Inflammatory macrophage (primary cell): ENCODE data around the gene KIAA1755.
"Not testable (repeated sequence)": the region's sequence is repeated elsewhere in the genome, so short reads cannot be mapped to it uniquely, and the experiment has no call there.

Experiments
- DNase-seq, 2 donors: peaks; one replicate each; pipeline ENCODE4 v3.0.0-alpha.2; 2020 to 2022

Gene KIAA1755

DNA sequence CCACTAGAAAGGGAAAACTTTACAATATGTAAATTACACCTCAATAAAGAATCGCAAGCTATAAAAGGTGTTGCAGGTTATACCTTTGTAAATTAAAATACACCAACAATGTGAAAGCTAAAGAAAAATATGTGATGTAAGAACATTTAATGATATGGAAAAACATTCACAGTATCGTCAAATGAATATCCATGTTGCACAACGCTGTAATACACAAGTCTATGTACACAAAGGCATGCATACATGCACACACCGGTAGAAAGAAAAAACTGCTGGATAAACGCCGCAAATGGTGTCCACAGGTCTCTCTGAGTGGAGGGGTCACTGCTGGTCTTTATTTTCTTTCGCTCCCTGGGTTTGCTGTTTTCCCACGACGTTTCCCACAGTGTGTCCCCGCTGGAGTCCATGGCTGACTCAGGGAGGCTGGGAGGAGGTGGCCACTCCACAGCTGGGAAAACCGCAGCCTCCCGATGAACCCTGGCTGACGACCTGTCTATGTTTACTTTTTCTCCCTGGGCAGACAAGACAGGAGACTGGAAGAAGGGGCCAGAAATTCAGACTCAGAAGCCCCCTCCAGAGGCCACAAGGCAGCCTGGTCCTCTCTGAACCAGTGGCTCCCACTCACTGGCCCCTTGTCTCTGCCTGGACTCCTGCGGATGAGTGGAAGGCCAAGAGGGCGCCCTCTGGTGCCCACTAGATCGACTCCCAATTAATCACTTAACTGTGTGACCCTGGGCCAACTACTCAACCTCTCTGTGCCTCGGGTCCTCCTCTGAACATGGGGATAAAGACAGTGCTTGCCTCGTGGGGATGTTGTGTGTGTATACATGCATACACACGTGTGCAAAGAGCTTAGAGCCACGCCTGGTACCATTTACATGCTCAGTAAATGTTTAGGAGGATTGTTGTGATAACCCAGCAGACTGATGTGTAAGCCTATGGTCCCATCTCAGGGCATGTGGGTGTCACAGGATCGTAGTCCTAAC, 30.6 kb upstream of the KIAA1755 start:
- DNase-seq, result peak in 1 of 2 donors; percentile 35

DNA sequence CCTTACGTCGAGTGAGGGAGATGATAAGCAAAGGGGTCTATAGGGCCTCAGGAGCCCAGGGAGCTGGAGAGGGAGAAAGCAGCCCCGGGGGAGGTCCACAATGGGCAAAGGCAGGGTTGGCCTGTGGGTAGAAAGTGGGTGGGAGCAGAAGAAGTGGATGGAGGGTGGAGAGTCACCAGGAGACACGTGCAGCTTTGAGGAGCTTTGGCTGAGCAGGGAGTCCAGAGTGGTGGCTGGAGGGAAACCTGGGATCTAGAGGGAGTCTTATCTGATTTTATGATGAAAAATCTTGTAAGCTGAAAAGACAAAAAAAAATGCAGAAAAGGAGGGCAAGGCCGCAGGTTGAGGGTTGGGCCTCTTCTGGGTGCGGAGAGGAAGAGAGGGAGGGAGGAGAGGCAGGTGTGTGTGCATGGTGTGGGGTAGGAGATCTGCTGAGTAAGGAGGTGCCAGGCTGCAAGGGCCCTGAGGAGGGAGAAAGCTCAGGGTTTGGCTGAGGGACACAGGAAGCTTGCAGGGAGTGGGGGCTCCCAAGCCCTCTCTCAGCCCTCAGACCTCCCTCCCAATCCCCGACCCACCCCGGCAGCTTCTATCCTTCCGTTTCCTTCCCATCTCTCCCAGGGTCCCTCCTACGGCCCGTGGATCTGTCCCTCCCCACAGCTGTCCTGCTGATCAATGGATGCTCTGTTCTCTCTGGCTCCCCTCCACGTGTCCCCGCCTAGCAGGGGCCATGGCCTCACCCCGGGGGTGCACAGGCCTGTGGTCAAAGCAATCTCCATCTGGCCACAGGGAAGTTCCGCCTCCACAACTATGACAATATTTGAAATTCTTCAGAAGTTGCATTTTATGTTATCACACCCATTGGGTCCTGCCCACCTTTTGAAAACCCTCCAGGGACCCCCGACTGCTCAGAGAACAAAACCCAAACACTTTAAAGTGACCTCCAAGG, 26.3 kb upstream of the KIAA1755 start:
- peak; percentile 66 to 79 for DNase-seq

DNA sequence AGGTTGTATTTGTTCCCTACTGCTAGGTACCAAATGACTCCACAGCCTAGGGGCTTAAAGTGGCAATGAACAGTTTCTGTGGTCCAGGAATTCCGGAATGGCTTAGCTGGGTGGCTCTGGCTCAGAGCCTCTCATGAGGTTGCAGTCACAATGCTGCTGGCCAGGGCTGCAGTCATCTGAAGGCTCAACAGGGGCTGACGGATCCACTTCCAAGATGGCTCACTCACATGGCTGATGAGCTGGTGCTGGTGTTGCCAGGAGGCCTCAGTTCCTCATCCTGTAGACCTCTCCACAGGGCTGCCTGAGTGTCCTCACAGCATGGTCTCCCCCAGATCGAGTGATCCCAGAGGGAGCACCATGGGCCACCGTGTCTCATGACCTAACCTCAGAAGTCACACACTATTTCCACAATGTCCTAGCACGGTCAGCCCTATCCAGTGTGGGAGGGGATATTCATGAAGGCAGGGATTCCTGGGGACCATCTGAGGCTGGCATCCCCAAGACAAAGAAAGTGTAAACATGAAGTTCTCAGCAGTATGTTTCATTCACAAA, 24.4 kb upstream of the KIAA1755 start:
- no peak for DNase-seq

DNA sequence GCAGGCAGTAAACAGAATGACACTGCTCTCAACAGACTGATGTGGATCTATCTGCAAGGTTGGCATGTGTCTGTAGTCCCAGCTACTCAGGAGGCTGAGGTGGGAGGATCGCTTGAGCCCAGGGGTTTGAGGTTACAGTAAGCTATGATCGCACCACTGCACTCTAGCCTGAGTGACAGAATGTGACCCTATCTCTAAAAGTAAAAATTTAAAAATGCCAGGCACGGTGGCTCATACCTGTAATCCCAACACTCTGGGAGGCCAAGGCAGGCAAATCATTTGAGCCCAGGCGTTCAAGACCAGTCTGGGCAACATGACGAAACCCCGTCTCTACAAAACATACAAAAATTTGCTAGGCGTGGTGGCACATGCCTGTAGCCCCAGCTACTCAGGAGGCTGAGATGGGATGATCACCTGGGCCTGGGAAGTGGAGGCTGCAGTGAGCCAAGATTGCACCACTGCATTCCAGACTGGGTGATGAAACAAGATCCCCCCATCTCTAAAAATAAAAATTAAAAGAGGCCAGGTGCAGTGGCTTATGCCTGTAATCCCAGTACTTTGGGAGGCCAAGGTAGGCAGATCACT, 23.6 kb upstream of the KIAA1755 start:
- not testable (repeated sequence) for DNase-seq

DNA sequence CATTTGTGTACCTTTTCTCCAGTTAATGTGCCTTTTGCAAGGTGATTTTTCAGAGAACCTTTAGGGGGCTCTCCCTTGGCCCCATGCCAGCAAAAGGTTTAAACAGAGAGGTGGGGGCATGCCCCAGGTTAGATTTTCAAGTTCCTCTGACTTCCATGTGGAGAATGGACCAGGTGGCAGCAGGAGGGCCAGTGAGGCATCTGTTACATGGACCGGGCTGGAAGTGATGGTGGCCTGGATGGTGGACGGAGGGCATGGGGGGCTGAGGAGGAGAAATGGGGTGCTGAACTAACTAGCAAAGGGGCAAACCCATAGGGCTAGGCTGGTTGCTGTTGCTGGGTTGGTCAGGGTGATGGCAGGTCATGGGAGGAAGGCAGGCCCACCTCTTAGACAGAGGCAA, 22.7 kb upstream of the KIAA1755 start:
- no peak for DNase-seq

DNA sequence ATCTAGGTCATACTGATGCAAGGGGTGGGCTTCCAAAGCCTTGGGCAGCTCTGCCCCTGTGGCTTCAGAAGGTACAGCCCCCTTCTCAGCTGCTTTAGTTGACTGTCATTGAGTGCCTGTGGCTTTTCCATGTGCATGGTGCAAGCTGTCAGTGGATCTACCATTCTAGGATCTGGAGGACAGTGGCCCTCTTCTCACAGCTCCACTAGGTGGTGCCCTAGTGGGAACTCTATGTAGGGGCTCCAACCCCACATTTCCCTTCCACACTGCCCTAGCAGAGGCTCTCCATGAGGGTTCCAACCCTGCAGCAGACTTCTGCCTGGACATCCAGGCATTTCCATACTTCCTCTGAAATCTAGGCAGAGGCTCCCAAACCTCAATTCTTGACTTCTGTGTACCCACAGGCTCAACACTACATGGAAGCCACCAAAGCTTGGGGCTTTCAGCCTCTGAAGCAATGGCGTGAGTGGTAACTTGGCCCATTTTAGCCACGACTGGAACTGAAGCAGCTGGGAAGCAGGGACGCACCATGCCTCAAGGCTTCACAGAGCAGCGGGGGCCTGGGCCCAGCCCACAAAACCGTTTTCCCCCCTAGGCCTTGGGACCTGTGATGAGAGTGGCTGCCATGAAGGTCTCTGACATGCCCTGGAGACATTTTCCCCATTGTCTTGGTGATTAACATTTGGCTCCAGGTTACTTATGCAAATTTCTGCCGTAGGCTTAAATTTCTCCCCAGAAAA, 20.8 kb upstream of the KIAA1755 start:
- DNase-seq, result not testable (repeated sequence)

DNA sequence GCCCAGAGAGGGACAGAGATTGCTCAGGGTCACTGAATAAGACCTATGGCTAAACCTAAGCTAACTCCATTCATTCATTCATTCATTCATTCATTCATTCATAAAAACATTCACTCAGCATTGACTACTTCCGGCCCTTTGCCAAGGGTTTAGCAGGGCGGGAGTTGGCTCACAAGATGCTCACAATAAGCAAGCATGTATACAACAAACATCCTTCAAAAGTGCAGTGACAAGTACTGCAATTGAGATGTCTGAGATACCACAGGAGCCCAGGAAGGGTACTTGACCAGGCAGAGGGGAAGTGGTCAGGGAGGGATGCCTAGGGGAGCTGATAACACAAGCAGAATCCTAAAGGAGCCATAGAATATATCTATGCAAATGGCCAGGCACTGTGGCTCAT, 18.2 kb upstream of the KIAA1755 start:
- no peak for DNase-seq

DNA sequence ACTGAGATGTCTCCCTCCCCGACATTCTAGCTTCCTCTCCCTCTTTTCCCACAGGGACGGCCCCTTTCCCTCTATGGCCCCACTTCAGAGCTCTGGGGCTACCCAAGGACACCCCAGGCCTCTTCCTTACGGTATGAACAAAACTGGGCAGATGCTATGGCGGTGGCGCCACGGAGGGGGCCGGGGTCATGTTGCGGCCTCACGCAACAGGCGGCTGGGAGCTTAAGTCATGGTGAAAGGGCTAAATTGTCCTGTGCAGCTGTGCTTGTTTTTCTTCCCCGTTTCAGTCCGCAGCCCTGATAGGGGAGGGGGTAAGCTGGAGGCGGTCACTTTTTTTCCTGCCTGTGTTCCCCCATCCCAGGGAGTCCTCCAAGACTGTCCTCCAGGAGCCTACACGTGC, 17.6 kb upstream of the KIAA1755 start:
- DNase-seq, result no peak

DNA sequence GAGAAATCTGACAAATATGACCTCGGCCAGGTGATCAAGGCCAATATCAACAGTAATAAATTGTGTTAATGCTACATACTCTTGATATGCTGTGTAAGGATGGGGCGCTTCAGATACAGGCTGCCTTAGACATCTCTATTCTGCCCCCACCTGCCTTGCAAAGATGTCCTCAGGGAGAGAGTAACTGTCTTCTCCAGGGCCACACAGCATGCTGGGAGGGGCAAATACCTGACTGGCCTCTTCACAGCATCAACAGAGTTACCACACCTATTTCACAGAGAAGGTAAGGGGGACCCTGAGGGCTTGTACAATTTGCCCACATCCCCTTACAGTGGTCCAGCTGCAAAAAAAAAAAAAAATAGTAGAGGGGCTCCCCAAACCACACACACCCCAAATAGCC, 17.2 kb upstream of the KIAA1755 start:
- no peak for DNase-seq

DNA sequence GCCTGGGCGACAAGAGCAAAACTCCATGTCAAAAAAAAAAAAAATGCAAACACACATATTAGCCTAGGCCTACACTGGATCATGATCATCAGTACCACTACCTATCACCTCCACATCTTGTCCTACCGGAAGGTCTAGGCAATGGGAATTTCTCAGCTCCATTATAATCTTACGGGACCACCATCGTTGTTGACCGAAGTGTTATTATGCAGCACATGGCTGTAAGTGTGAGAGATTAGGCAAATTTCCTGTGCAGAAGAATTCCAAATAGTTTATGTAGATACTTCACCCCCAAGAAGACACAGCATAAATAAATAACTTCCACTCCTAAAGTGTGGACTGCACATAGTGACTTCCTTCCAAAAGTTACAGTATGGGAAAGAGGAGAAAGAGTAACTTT, 16.8 kb upstream of the KIAA1755 start:
- DNase-seq, result no peak

DNA sequence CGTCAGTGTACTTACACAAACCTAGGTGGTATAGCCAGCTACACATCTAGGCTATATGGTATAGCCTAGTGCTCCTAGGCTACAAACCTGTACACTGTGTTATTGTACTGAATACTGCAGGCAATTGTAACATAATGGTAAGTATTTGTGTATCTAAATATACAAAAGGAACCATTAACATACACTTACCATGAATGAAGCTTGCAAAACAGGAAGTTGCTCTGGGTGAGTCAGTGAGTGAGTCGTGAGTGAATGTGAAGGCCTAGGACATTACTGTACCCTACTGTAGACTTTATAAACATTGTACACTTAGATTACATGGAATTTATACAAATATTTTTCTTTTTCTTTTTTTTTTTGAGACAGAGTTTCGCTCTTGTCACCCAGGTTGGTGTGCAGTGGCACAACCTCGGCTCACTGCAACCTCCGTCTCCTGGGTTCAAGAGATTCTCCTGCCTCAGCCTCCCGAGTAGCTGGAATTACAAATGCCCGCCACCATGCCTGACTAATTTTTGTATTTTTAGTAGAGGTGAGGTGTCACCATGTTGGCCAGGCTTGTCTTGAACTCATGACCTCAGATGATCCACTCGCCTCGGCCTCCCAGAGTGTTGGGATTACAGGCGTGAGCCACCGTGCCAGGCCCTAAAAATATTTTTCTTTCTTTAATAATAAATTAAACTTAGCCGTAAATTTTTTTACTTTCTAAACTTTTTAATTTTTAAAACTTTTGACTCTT, 15.4 kb upstream of the KIAA1755 start:
- peak; percentile 82 to 84 for DNase-seq

DNA sequence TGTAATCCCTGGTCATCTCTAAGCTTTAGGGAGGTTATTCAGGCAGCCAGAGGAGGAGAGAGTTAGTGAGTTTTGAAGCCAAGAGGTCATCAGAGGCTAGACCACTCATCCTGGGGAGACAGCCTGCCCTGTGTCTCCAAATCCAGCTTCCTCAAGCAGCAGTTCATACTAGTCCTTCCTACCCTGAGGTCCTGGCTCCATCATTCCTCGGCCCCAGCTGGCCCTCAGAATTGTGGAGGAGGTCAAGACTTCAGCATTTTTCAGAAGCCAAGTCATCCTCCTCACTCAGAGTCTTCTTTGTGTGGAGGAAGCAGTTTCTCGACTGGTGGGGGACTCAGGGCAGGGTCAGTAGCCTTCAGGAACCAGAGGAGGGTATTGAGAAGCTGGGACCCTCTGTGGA, 12.4 kb upstream of the KIAA1755 start:
- no peak for DNase-seq

DNA sequence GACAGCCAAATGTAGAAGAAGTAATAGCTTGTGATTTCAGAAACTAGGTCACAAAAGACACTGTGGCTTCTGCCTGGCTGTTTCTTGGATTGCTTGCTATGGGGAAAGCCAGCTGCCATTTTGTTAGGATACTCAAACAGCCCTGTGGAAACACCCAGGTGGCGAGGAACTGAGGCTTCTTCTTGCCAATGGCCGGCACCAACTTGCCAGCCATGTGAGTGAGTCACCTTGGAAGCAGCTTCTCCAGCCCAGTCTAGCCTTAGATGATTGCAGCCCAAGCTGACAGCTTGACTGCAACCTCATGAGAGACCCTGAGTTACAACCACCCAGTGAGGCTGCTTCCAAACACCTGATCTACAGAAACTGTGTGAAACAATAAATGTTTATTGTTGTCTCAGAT, 11.9 kb upstream of the KIAA1755 start:
- DNase-seq, result no peak

DNA sequence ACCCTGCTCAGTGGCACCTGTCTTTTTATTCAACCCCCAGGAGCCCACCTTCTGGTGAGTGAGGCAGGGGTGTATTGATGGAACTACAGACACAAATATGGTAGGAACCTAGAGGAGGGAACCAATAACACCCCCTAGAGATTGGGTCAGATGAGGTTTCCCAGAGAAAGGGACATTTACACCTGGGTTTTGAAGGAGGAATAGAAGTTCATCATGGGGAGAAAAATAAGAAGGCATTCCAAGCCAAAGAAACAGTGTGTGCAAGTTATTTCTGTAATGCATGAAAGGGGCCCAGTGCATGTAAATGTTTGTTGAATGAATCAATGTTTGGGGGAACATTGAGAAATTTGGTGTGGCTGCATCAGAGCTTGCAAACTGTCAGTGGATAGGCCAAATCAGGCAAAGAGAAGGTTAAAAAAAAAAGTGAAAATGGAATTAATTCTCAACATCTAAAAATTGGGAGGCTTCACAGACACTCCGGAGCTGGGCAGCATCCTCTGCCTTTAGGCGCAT, 11.1 kb upstream of the KIAA1755 start:
- no peak for DNase-seq

DNA sequence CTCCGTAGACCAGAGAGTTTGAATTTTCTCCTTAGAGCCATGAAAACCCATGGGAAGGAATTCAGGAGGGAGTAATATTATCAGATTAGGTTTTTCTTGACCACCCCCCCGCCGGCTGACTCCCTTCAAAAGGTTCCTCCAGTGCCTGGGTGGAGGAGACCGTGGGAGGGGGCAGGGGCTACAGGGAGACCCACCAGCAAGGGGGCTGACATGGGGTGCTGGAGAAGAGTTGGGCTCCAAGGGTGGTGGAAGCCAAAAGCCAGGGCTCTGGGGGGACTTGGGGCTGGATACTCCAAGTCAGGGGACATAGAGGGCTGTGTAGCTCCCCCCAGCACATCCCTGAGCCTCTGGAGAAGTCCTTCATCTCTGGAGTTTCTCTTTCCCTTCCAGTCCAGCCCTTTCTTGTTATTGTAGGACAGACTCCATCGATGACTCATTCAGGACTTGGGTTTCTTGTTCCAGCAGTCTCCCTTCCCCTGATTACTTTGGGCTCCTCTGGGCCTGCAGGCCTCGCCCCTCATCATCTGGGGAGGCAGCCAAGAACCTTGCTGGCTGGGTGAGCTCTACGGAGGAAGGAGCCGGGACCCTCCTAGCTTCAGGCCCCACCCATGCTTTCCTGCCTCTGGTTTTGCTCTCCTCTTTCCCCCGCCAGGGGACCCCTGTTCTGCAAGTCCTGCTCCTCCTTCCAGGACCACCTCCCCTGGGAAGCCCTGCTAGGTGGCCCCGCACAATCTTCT, 10.5 kb upstream of the KIAA1755 start:
- DNase-seq, result no peak

DNA sequence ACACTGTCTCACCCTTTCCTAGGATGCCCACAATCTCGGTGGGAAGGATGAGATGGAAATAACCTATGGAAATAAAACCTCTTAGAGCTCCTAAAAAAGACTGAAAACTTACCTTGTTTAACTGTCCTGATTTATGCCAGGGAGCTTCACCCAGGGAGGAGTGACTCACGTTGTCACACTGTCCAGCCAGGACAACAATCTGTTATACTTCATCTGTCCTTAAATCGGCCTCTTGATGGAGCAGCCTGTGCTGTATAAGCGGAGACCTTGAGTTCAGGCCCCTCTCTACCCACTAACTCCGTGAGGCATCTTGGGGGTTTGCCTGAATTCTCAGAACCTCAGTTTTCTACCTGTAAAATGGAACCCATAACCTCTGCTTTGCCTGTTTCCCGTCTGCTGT, 9.2 kb upstream of the KIAA1755 start:
- no peak for DNase-seq

DNA sequence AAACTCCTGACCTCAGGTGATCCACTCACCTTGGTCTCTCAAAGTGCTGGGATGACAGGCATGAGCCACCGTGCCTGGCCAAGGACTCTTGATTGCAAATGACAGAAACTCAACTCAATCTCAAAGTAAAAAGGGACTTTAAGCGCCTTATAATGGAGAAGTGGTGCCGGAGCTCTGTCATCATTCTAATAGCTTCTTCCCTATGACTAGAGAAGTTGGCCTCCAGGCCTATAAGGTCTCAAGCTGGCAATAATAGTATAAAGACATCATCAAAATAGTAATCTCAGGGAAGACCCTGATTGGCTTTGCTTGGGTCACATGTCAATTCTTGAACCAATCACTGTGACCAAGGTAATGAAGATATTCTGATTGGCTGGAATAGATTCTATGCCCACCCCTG, 8.5 kb upstream of the KIAA1755 start:
- DNase-seq, result peak; percentile 71 to 73

DNA sequence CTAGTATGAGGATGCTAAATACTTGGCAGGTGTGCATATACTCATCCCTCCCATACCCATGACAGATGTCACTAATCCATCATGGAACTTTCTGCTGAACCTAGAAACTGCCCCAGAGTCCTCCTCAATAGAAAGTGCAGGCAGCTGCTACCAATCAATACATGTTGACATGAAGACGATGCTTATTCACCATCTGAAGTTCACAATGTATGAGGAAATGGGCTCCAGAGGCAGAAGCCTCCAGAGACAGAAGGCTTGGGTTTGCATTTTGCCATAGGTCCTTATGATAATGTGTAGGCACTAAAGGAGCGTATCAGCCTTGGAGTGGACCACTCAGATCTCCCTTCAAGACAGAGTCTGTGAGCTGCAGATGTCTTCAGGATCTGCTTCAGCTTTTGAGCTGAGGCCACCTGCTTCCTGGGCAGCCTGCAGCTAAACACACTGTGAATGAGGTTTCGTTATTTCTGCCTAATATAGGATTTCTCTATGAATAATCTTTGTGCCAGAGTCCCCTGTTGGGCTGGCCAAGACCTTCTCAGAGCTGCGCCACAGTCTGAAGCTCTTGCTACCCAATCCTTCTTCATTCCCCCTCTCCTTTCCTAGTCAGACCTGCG, 7.5 kb upstream of the KIAA1755 start:
- no peak for DNase-seq

DNA sequence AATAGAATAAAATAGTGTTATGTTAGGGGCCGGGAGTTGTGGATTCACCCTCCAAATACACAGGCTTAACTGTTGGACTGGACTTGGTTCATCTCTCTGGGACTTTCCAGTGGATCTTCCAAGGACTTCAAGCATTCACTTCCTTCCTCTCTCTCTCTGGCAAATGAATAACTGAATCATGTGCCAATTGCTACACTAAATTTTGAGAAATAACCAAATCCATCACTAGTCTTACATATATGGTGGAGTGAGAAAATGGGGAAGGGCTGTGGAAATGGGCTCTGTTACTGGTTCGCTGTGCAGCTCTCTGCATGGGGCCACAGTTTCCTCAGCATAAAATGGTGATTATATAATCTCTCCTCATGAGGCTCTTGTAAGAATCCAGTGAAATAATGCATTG, 6.8 kb upstream of the KIAA1755 start:
- DNase-seq, result peak; percentile 85 to 92

DNA sequence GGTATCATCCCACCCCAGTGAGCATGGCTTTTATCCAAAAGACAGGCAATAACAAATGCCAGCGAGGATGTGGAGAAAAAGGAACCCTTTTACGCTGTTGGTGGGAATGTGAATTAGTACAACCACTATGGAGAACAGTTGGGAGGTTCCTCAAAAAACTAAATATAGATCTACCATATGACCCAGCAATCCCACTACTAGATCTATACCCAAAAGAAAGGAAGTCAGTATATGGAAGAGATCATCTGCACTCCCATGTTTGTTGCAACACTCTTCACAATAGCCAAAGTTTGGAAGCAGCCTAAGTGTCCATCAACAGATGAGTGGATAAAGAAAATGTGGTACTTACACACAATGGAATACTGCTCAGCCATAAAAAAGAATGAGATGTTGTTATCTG, 5.9 kb upstream of the KIAA1755 start:
- peak; percentile 68 to 73 for DNase-seq
